HG02759 (cell line): ENCODE results near the gene TJP2.
"Not testable (repeated sequence)": the region's sequence is repeated elsewhere in the genome, so short reads cannot be mapped to it uniquely, and the experiment has no call there.

Experiments used
- ATAC-seq: cut with Tn5 transposase; IDR thresholded peaks from one replicate; pipeline ENCODE4 v1.9.1; 2021; ENCODE audit warnings: mild to moderate bottlenecking, moderate library complexity; ENCODE audit not compliant: unreplicated experiment

The TJP2 gene

GRCh38 chr9:69157751-69158466, 16.2 kb upstream of the TJP2 start:
- no peak for ATAC-seq

GRCh38 chr9:69158471-69158870, 15.6 kb upstream of the TJP2 start:
- no peak for ATAC-seq

- not testable (repeated sequence) for ATAC-seq
Observed at GRCh38 chr9:69164573-69164972, 9.5 kb upstream of the TJP2 start.

- ATAC-seq = no peak
Observed at GRCh38 chr9:69165581-69165980, 8.5 kb upstream of the TJP2 start.

- ATAC-seq = peak; percentile 42
Observed at GRCh38 chr9:69168709-69169217, 5.3 kb upstream of the TJP2 start.

GRCh38 chr9:69170231-69170630, 3.8 kb upstream of the TJP2 start:
- no peak for ATAC-seq

- ATAC-seq = no peak
Observed at GRCh38 chr9:69171049-69171448, 3.0 kb upstream of the TJP2 start.

- ATAC-seq = no peak
Observed at GRCh38 chr9:69171517-69171916, 2.6 kb upstream of the TJP2 start.

- ATAC-seq = no peak
Observed at GRCh38 chr9:69172895-69173294, 1.2 kb upstream of the TJP2 start.

- no peak for ATAC-seq
Observed at GRCh38 chr9:69173497-69173890, 583 bp upstream of the TJP2 start.

- ATAC-seq = peak; percentile 58
Observed at GRCh38 chr9:69174616-69175463, 763 bp downstream of the TJP2 start.

- peak; percentile 14 for ATAC-seq
Observed at GRCh38 chr9:69175486-69175885, 1.4 kb downstream of the TJP2 start.

GRCh38 chr9:69176471-69177171, 2.5 kb downstream of the TJP2 start:
- no peak for ATAC-seq

- ATAC-seq = no peak
Observed at GRCh38 chr9:69178583-69179011, 4.5 kb downstream of the TJP2 start.

GRCh38 chr9:69179037-69179436, 5.0 kb downstream of the TJP2 start:
- ATAC-seq = no peak

- ATAC-seq = no peak
Observed at GRCh38 chr9:69180200-69180599, 6.1 kb downstream of the TJP2 start.

- no peak for ATAC-seq
Observed at GRCh38 chr9:69180670-69181069, 6.6 kb downstream of the TJP2 start.

- no peak for ATAC-seq
Observed at GRCh38 chr9:69181908-69182353, 7.9 kb downstream of the TJP2 start.

GRCh38 chr9:69184266-69184665, 10.2 kb downstream of the TJP2 start:
- ATAC-seq = no peak

GRCh38 chr9:69186841-69187611, 12.9 kb downstream of the TJP2 start:
- ATAC-seq = no peak

GRCh38 chr9:69188975-69189374, 14.9 kb downstream of the TJP2 start:
- ATAC-seq = no peak
